ENCODE data around the gene INVS. TPM values are rescaled to one million over a fixed set of nuclear protein-coding genes. Genes with fewer than 3 reads are reported as not detected.

INVS gene
- total and polyA plus RNA-seq, 4 donors, result 5.7 to 28.1 (median 10.0) TPM

DNA sequence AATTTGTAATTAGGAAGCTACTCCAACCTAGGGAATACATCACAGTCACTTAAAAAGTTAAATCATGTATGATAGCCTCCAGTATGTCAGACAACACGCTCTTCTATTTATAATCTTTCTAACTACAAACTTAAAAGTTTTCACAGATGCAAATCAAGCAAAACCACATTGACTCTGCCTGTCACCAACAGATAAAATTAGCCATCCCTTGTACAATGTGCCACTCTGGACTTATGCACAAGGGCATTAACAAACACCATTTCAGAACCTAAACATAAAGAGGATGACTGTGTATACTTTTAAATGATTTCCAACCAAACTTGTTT is 15.0 kb upstream of the INVS start:
- Histone ChIP-seq H3K27ac (ENCODE audit: low read depth in 1 of 2, low read length in 2 of 2) (no peak overlapping the region), H3K27me3 (ENCODE audit: control insufficient read depth in 4 of 4, insufficient read depth in 4 of 4, low read length in 3 of 4) (no peaks in the 10 kb centered on the region), H3K9ac (ENCODE audit: low read depth in 1 of 2, low read length in 2 of 2) (no peak overlapping the region), H3K9me3 (ENCODE audit: control insufficient read depth in 4 of 4, low read length in 3 of 4) (no peaks in the 10 kb centered on the region), H3K4me3 (ENCODE audit: low read depth in 1 of 3, low read length in 3 of 3) (no peak overlapping the region), H3K4me1 (ENCODE audit: control insufficient read depth in 4 of 4, insufficient read depth in 4 of 4, low read length in 3 of 4) (peaks cover 0 to 6% (median 3%) of the 10 kb centered on the region in 4 donors), H3K36me3 (ENCODE audit: control insufficient read depth in 4 of 4, insufficient read depth in 3 of 4, low read depth in 1 of 4, low read length in 3 of 4) (no peaks in the 10 kb centered on the region)
- WGBS, result 79% methylated on average over 1 of the region's 1 CpG
- DNase-seq (ENCODE audit: low spot score), result no peak
- TF ChIP-seq YY1 (IDR thresholded peaks at IDR 0.05) (no peak), GABPA (IDR thresholded peaks at IDR 0.05 in 1 of 2, conservative IDR thresholded peaks at IDR 0.05 in 1 of 2) (no peak), HNF4A (conservative IDR thresholded peaks at IDR 0.05) (no peak), TAF1 (conservative IDR thresholded peaks at IDR 0.05) (no peak), MAX (IDR thresholded peaks at IDR 0.05) (no peak), JUND (IDR thresholded peaks at IDR 0.05) (no peak), REST (IDR thresholded peaks at IDR 0.05) (no peak), FOXA2 (IDR thresholded peaks at IDR 0.05) (no peak), NR2F2 (IDR thresholded peaks at IDR 0.05) (no peak), RAD21 (IDR thresholded peaks at IDR 0.05) (no peak), EGR1 (IDR thresholded peaks at IDR 0.05; ENCODE audit: low read depth in 2 of 2) (no peak), SP1 (IDR thresholded peaks at IDR 0.05) (no peak), ZBTB33 (IDR thresholded peaks at IDR 0.05) (no peak), RXRA (IDR thresholded peaks at IDR 0.05) (no peak), FOXA1 (IDR thresholded peaks at IDR 0.05) (no peak)
- TF ChIP-seq, protein P1, sequence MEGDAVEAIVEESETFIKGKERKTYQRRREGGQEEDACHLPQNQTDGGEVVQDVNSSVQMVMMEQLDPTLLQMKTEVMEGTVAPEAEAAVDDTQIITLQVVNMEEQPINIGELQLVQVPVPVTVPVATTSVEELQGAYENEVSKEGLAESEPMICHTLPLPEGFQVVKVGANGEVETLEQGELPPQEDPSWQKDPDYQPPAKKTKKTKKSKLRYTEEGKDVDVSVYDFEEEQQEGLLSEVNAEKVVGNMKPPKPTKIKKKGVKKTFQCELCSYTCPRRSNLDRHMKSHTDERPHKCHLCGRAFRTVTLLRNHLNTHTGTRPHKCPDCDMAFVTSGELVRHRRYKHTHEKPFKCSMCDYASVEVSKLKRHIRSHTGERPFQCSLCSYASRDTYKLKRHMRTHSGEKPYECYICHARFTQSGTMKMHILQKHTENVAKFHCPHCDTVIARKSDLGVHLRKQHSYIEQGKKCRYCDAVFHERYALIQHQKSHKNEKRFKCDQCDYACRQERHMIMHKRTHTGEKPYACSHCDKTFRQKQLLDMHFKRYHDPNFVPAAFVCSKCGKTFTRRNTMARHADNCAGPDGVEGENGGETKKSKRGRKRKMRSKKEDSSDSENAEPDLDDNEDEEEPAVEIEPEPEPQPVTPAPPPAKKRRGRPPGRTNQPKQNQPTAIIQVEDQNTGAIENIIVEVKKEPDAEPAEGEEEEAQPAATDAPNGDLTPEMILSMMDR (IDR thresholded peaks at IDR 0.05; ENCODE audit: low read depth, low read length, missing input control), result no peak
- TF ChIP-seq, protein P2, sequence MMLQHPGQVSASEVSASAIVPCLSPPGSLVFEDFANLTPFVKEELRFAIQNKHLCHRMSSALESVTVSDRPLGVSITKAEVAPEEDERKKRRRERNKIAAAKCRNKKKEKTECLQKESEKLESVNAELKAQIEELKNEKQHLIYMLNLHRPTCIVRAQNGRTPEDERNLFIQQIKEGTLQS (IDR thresholded peaks at IDR 0.05), result no peak

- 81% methylated on average over 5 of the region's 5 CpGs for WGBS
- Histone ChIP-seq H3K4me1 (ENCODE audit: control insufficient read depth in 4 of 4, insufficient read depth in 4 of 4, low read length in 3 of 4) (peaks cover 0 to 6% (median 3%) of the 10 kb centered on the region in 4 donors), H3K27me3 (ENCODE audit: control insufficient read depth in 4 of 4, insufficient read depth in 4 of 4, low read length in 3 of 4) (no peaks in the 10 kb centered on the region)
Observed at GRCh38 chr9:100084734-100085133, 14.3 kb upstream of the INVS start.

More at GRCh38 chr9:100084734-100085133, 14.3 kb upstream of the INVS start:
- no peak overlapping the region for H3K9ac ChIP-seq (ENCODE audit: low read depth in 1 of 2, low read length in 2 of 2)
- no peak overlapping the region for H3K27ac ChIP-seq (ENCODE audit: low read depth in 1 of 2, low read length in 2 of 2)
- TF ChIP-seq REST (IDR thresholded peaks at IDR 0.05) (no peak), HNF4G (IDR thresholded peaks at IDR 0.05) (no peak), RXRA (IDR thresholded peaks at IDR 0.05) (no peak), NR2F2 (IDR thresholded peaks at IDR 0.05) (no peak), RAD21 (IDR thresholded peaks at IDR 0.05) (no peak), YY1 (IDR thresholded peaks at IDR 0.05) (no peak), TAF1 (conservative IDR thresholded peaks at IDR 0.05) (no peak)
- TF ChIP-seq, protein P1 (IDR thresholded peaks at IDR 0.05; ENCODE audit: low read depth, low read length, missing input control), result no peak
- no peak for DNase-seq (ENCODE audit: low spot score)
- H3K36me3 ChIP-seq (ENCODE audit: control insufficient read depth in 4 of 4, insufficient read depth in 3 of 4, low read depth in 1 of 4, low read length in 3 of 4), result no peaks in the 10 kb centered on the region
- no peak overlapping the region for H3K4me3 ChIP-seq (ENCODE audit: low read depth in 1 of 3, low read length in 3 of 3)
- H3K9me3 ChIP-seq (ENCODE audit: control insufficient read depth in 4 of 4, low read length in 3 of 4), result no peaks in the 10 kb centered on the region

All from liver (tissue), 9 donors.